ENCODE data around the gene MATN3. TPM values are rescaled to one million over a fixed set of nuclear protein-coding genes. Genes with fewer than 3 reads are reported as not detected.

Gene MATN3
- total RNA-seq, 2 experiments from 2014 or later = not detected

- H3K4me1 ChIP-seq (ENCODE audit: insufficient read depth, low read length, poor library complexity, severe bottlenecking) = peaks cover 11% of the 10 kb centered on the region
- peaks cover 15% of the 10 kb centered on the region for H3K79me2 ChIP-seq (ENCODE audit: insufficient read depth, low read depth, low read length)
- no TSS peak for BruUV-seq (replicated peaks)
- TF ChIP-seq CTCF (conservative IDR thresholded peaks at IDR 0.05; ENCODE audit: low read length) (no peak), EZH2phosphoT487 (IDR thresholded peaks at IDR 0.05; ENCODE audit: borderline replicate concordance, low read depth, low read length) (no peak)
- POLR2A ChIA-PET = interaction anchor here (0.7 to 1.5 kb wide), 4 partner anchors 10 to 19 kb away, joined by 3 read pairs; no protein-coding TSS in a partner anchor
- H3K9me2 ChIP-seq (ENCODE audit: insufficient read depth, low read length) = no peaks in the 10 kb centered on the region
- CTCF ChIA-PET (ENCODE audit: unreplicated experiment) = no interaction called here
- H3K36me3 ChIP-seq (ENCODE audit: insufficient read depth, low read length) = no peaks in the 10 kb centered on the region
- H3K27ac ChIP-seq (ENCODE audit: low read depth, low read length, poor library complexity, severe bottlenecking) = no peak overlapping the region
- H3K4me2 ChIP-seq (ENCODE audit: low read length) = no peak overlapping the region
- H3K9me3 ChIP-seq (ENCODE audit: low read length) = no peaks in the 10 kb centered on the region
- no peak overlapping the region for H3K4me3 ChIP-seq (ENCODE audit: low read depth, low read length, poor library complexity, severe bottlenecking)
- intact Hi-C loops (cut with micrococcal nuclease; ENCODE audit: unreplicated experiment) = no loop called here
- no peak overlapping the region for H2AFZ ChIP-seq (ENCODE audit: low read length)
- H4K20me1 ChIP-seq (ENCODE audit: insufficient read depth, low read length) = peaks cover 7% of the 10 kb centered on the region; the same call in 1 of the 2 replicates
- DNase-seq (ENCODE audit: low spot score) = no peak
Observed at GRCh38 chr2:20054931-20055330, 42.5 kb upstream of the MATN3 start.

- no peaks in the 10 kb centered on the region for H3K36me3 ChIP-seq (ENCODE audit: insufficient read depth, low read length)
- TF ChIP-seq CTCF (conservative IDR thresholded peaks at IDR 0.05; ENCODE audit: low read length) = no peak
- no peak for TF ChIP-seq EZH2phosphoT487 (IDR thresholded peaks at IDR 0.05; ENCODE audit: borderline replicate concordance, low read depth, low read length)
- H3K9me2 ChIP-seq (ENCODE audit: insufficient read depth, low read length) = no peaks in the 10 kb centered on the region
- H3K4me3 ChIP-seq (ENCODE audit: low read depth, low read length, poor library complexity, severe bottlenecking) = no peak overlapping the region
- H3K9me3 ChIP-seq (ENCODE audit: low read length) = no peaks in the 10 kb centered on the region
- no peak overlapping the region for H3K4me2 ChIP-seq (ENCODE audit: low read length)
- no TSS peak for BruUV-seq (replicated peaks)
- DNase-seq (ENCODE audit: low spot score) = no peak
- H2AFZ ChIP-seq (ENCODE audit: low read length) = no peak overlapping the region
- H3K4me1 ChIP-seq (ENCODE audit: insufficient read depth, low read length, poor library complexity, severe bottlenecking) = peaks cover 14% of the 10 kb centered on the region
- peaks cover 23% of the 10 kb centered on the region for H3K79me2 ChIP-seq (ENCODE audit: insufficient read depth, low read depth, low read length)
- no peak overlapping the region for H3K27ac ChIP-seq (ENCODE audit: low read depth, low read length, poor library complexity, severe bottlenecking)
- peaks cover 15% of the 10 kb centered on the region for H4K20me1 ChIP-seq (ENCODE audit: insufficient read depth, low read length)
- POLR2A ChIA-PET = interaction anchor here (0.7 to 1.5 kb wide), 4 partner anchors 9 to 597 kb away, joined by 3 to 4 read pairs (median 3); partner anchors contain the start of gene HS1BP3
- CTCF ChIA-PET (ENCODE audit: unreplicated experiment) = no interaction called here
- intact Hi-C loops (cut with micrococcal nuclease; ENCODE audit: unreplicated experiment) = no loop called here
Observed at GRCh38 chr2:20054119-20054518, 41.7 kb upstream of the MATN3 start.

- peak overlapping the region; percentile 92; the same call in 1 of the 2 replicates for H2AFZ ChIP-seq (ENCODE audit: low read length)
Observed at GRCh38 chr2:20052861-20053281, 40.4 kb upstream of the MATN3 start.

More at GRCh38 chr2:20052861-20053281, 40.4 kb upstream of the MATN3 start:
- ChIA-PET CTCF (ENCODE audit: unreplicated experiment) (interaction anchor here (1.0 kb wide), 1 partner anchor 25 kb away, joined by 4 read pairs; no protein-coding TSS in a partner anchor), POLR2A (interaction anchor here (0.7 to 2.3 kb wide), 5 partner anchors 8 to 294 kb away, joined by 3 to 13 read pairs (median 3); no protein-coding TSS in a partner anchor)
- TF ChIP-seq EZH2phosphoT487 (IDR thresholded peaks at IDR 0.05; ENCODE audit: borderline replicate concordance, low read depth, low read length) (no peak), CTCF (conservative IDR thresholded peaks at IDR 0.05; ENCODE audit: low read length) (no peak)
- peaks cover 28% of the 10 kb centered on the region for H4K20me1 ChIP-seq (ENCODE audit: insufficient read depth, low read length)
- H3K9me3 ChIP-seq (ENCODE audit: low read length) = no peaks in the 10 kb centered on the region
- DNase-seq (ENCODE audit: low spot score) = peak; percentile 9
- no peak overlapping the region for H3K27ac ChIP-seq (ENCODE audit: low read depth, low read length, poor library complexity, severe bottlenecking)
- peaks cover 35% of the 10 kb centered on the region for H3K79me2 ChIP-seq (ENCODE audit: insufficient read depth, low read depth, low read length)
- peaks cover 27% of the 10 kb centered on the region for H3K4me1 ChIP-seq (ENCODE audit: insufficient read depth, low read length, poor library complexity, severe bottlenecking)
- intact Hi-C loops (cut with micrococcal nuclease; ENCODE audit: unreplicated experiment) = loop anchor here (1.0 kb wide), 1 partner anchor 151 kb away; no protein-coding TSS in a partner anchor
- BruUV-seq (replicated peaks) = no TSS peak
- H3K4me2 ChIP-seq (ENCODE audit: low read length) = peak overlapping the region; percentile 78
- peaks cover 5% of the 10 kb centered on the region; the same call in 1 of the 2 replicates for H3K36me3 ChIP-seq (ENCODE audit: insufficient read depth, low read length)
- H3K4me3 ChIP-seq (ENCODE audit: low read depth, low read length, poor library complexity, severe bottlenecking) = peak overlapping the region; percentile 89
- H3K9me2 ChIP-seq (ENCODE audit: insufficient read depth, low read length) = no peaks in the 10 kb centered on the region
